Measurements from ENCODE around the gene PDZK1. TPM values are rescaled to one million over a fixed set of nuclear protein-coding genes. Genes with fewer than 3 reads are reported as not detected.
A peak's percentile ranks its signal among the peaks of the same experiment; 100 is the strongest.

Gene PDZK1
- total RNA-seq (ENCODE audit: low replicate concordance) = 0.54 TPM in 1 of 2 replicates, not detected in the other

DNA sequence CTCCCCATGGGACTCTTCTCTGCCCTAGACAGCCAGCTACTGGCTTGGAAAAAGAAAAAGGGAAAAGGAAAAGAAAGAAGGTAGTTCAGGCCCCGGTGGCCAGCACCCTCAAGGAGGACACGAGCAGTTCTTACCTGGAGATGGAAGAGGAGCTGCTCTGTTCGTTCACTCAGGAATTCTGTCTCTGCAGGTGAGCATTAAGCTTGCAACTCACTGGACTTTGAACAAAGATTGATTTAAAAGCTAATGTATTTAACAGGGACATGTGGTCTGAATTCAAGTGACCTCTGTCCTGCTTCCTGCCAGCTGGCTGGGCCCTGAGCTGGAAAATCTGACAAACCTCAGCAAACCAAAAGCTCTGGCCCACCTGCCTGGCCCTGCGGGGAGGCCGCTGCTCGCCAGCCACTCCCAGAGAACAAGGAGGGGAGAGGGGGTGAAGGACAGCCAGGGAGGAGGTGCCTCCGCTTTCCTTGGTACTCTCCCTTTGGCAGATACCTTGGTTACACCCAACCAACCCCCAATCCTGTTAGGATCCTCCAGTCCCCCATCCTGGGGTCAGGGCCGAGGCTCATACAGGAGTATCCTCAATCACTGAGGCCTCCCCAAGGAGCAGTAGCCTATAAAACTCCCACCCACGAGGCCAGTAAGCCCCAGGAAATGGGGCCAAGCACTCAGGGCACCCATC lies at the start of gene PDZK1:
Gene PDZK1, minus strand, starts transcription at position 186 of the 685 bp plus-strand sequence. CDS start 19,347 bp downstream, outside the sequence.
- no peak for DNase-seq (ENCODE audit: low read depth)
- no peak within 1 kb of the TSS for H3K4me3 ChIP-seq (ENCODE audit: low read depth, low read length)
- no peak for TF ChIP-seq CTCF (IDR thresholded peaks at IDR 0.05; ENCODE audit: insufficient read depth, low read length)

DNA sequence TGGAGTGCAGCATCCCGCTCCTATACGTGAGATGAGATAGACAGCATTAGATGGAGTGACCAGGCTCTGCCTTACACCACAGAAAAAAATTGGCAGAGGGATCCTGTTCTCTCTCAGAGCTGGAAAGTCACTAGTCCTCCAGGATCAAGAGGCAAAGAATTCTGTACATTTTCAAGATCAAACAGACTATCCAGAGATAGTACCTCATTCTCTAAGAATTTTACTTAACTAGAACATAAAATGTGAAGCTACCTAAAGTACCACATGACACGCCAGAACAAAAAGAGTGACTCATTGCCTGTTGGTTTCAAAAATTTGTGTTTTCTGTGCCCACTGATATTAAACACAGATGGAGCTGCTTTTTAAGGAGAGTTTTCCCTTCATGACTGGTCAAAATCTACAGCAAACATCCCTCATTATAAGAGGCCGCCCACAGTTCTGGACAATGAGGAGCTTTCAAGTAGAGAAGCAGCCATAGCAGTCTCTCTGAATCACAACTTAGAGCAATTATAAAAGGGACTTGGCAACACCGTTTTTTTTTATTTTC lies 44.4 kb upstream of the PDZK1 start:
- no peak overlapping the region for H3K4me3 ChIP-seq (ENCODE audit: low read depth, low read length)
- peak; percentile 98 for DNase-seq (ENCODE audit: low read depth)
- TF ChIP-seq CTCF (IDR thresholded peaks at IDR 0.05; ENCODE audit: insufficient read depth, low read length) = no peak

DNA sequence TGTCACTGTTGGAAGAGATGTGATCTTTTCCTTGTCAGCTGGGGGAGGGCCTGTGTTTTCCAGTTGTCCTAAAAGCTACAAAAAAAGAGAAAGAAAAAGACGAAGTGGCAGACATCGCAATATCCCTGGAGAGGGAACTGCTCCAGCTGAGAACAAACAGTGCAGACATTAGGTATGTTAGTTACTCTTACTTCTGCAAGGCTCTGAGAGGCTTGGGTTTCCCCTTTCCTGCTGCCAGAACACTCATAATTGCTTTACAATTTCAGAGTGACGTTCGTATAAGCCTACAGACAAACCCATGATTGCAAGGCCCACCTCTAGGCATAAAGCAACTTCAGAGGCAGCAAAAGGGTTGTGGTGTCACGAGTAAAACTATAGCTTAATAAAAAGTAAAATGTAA lies 43.3 kb upstream of the PDZK1 start:
- H3K4me3 ChIP-seq (ENCODE audit: low read depth, low read length) = no peak overlapping the region
- no peak for TF ChIP-seq CTCF (IDR thresholded peaks at IDR 0.05; ENCODE audit: insufficient read depth, low read length)
- DNase-seq (ENCODE audit: low read depth) = no peak

- DNase-seq (ENCODE audit: low read depth) = no peak
Measured at GRCh38 chr1:145747398-145748247, 40.5 kb upstream of the PDZK1 start.

GRCh38 chr1:145740269-145740668 lies 33.1 kb upstream of the PDZK1 start:
- no peak for TF ChIP-seq CTCF (IDR thresholded peaks at IDR 0.05; ENCODE audit: insufficient read depth, low read length)
- H3K4me3 ChIP-seq (ENCODE audit: low read depth, low read length) = no peak overlapping the region
- peak; percentile 86 for DNase-seq (ENCODE audit: low read depth)

More at GRCh38 chr1:145747398-145748247, 40.5 kb upstream of the PDZK1 start:
- TF ChIP-seq CTCF (IDR thresholded peaks at IDR 0.05; ENCODE audit: insufficient read depth, low read length) = no peak
- H3K4me3 ChIP-seq (ENCODE audit: low read depth, low read length) = no peak overlapping the region

- DNase-seq (ENCODE audit: low read depth) = no peak
- TF ChIP-seq CTCF (IDR thresholded peaks at IDR 0.05; ENCODE audit: insufficient read depth, low read length) = no peak
- no peak overlapping the region for H3K4me3 ChIP-seq (ENCODE audit: low read depth, low read length)
Measured at GRCh38 chr1:145736191-145736590, 29.0 kb upstream of the PDZK1 start.
